ENCODE measurements around the gene ZDHHC16. TPM values are rescaled to one million over a fixed set of nuclear protein-coding genes. Genes with fewer than 3 reads are reported as not detected.

The ZDHHC16 gene
- total RNA-seq, 2 experiments from 2014 or later: 31.0 to 38.4 TPM

GRCh38 chr10:97425964-97426775 lies 19.8 kb upstream of the ZDHHC16 start, which contains the start of gene PGAM1:
PGAM1 (plus strand) TSS chr10:97426191; CDS start chr10:97426308, 117 bp downstream.
- Histone ChIP-seq H2AFZ (ENCODE audit: low read length) (peak within 1 kb of the TSS; percentile 78), H3K79me2 (ENCODE audit: insufficient read depth, low read depth, low read length) (peaks cover 50% of the 10 kb centered on the region), H3K4me3 (ENCODE audit: low read depth, low read length, poor library complexity, severe bottlenecking) (peak within 1 kb of the TSS; percentile 87), H3K4me2 (ENCODE audit: low read length) (peak within 1 kb of the TSS; percentile 92), H4K20me1 (ENCODE audit: insufficient read depth, low read length) (peaks cover 17% of the 10 kb centered on the region; the same call in 1 of the 2 replicates), H3K9me2 (ENCODE audit: insufficient read depth, low read length) (no peaks in the 10 kb centered on the region), H3K4me1 (ENCODE audit: insufficient read depth, low read length, poor library complexity, severe bottlenecking) (peaks cover 17% of the 10 kb centered on the region), H3K27ac (ENCODE audit: low read depth, low read length, poor library complexity, severe bottlenecking) (peak within 1 kb of the TSS; percentile 70), H3K9me3 (ENCODE audit: low read length) (no peaks in the 10 kb centered on the region), H3K36me3 (ENCODE audit: insufficient read depth, low read length) (peaks cover 43% of the 10 kb centered on the region)
- ChIA-PET CTCF (ENCODE audit: unreplicated experiment) (no interaction called here), POLR2A (no interaction called here)
- peak; percentile 61 for TF ChIP-seq CTCF (conservative IDR thresholded peaks at IDR 0.05; ENCODE audit: low read length)
- no peak for TF ChIP-seq EZH2phosphoT487 (IDR thresholded peaks at IDR 0.05; ENCODE audit: borderline replicate concordance, low read depth, low read length)
- intact Hi-C loops (cut with micrococcal nuclease; ENCODE audit: unreplicated experiment): no loop called here
- no TSS peak for BruUV-seq (replicated peaks)
- peak; percentile 96 for DNase-seq (ENCODE audit: low spot score)

GRCh38 chr10:97426776-97427570 lies 19.0 kb upstream of the ZDHHC16 start:
- H3K4me1 ChIP-seq (ENCODE audit: insufficient read depth, low read length, poor library complexity, severe bottlenecking): peaks cover 17% of the 10 kb centered on the region
- peak overlapping the region; percentile 87 for H3K4me3 ChIP-seq (ENCODE audit: low read depth, low read length, poor library complexity, severe bottlenecking)
- no peaks in the 10 kb centered on the region for H3K9me2 ChIP-seq (ENCODE audit: insufficient read depth, low read length)
- ChIA-PET CTCF (ENCODE audit: unreplicated experiment) (no interaction called here), POLR2A (interaction anchor here (0.7 to 2.3 kb wide), 4 partner anchors 9 to 234 kb away, joined by 3 to 8 read pairs (median 4); partner anchors contain the start of gene RRP12)
- H2AFZ ChIP-seq (ENCODE audit: low read length): no peak overlapping the region
- peak overlapping the region; percentile 70 for H3K27ac ChIP-seq (ENCODE audit: low read depth, low read length, poor library complexity, severe bottlenecking)
- BruUV-seq (replicated peaks): no TSS peak
- intact Hi-C loops (cut with micrococcal nuclease; ENCODE audit: unreplicated experiment): loop anchor here (1.0 kb wide), 1 partner anchor 20 kb away; no protein-coding TSS in a partner anchor
- H4K20me1 ChIP-seq (ENCODE audit: insufficient read depth, low read length): peaks cover 17% of the 10 kb centered on the region; the same call in 1 of the 2 replicates
- no peaks in the 10 kb centered on the region for H3K9me3 ChIP-seq (ENCODE audit: low read length)
- DNase-seq (ENCODE audit: low spot score): peak; percentile 51
- peaks cover 56% of the 10 kb centered on the region for H3K79me2 ChIP-seq (ENCODE audit: insufficient read depth, low read depth, low read length)
- H3K36me3 ChIP-seq (ENCODE audit: insufficient read depth, low read length): peaks cover 51% of the 10 kb centered on the region
- H3K4me2 ChIP-seq (ENCODE audit: low read length): peak overlapping the region; percentile 92
- TF ChIP-seq CTCF (conservative IDR thresholded peaks at IDR 0.05; ENCODE audit: low read length) (no peak), EZH2phosphoT487 (IDR thresholded peaks at IDR 0.05; ENCODE audit: borderline replicate concordance, low read depth, low read length) (no peak)

Measured in OCI-LY7 (cell line).